ENCODE data around the gene RPP14.

Gene RPP14

GRCh38 chr3:58292866-58293265 is 13.2 kb upstream of the RPP14 start:
- DNase-seq = no peak

- no peak for DNase-seq
Measured at GRCh38 chr3:58293516-58293915, 12.5 kb upstream of the RPP14 start.

- no peak for DNase-seq
Measured at GRCh38 chr3:58296269-58296668, 9.8 kb upstream of the RPP14 start.

- DNase-seq = no peak
Measured at GRCh38 chr3:58296843-58297242, 9.2 kb upstream of the RPP14 start.

GRCh38 chr3:58298190-58298589 is 7.9 kb upstream of the RPP14 start:
- DNase-seq = no peak

GRCh38 chr3:58299075-58299474 is 7.0 kb upstream of the RPP14 start:
- no peak for DNase-seq

- DNase-seq = no peak
Measured at GRCh38 chr3:58299839-58300516, 6.1 kb upstream of the RPP14 start.

GRCh38 chr3:58307639-58308215 is 1.7 kb downstream of the RPP14 start:
- DNase-seq = no peak

GRCh38 chr3:58308728-58309127 is 2.7 kb downstream of the RPP14 start:
- DNase-seq = no peak

GRCh38 chr3:58317811-58318210 is 11.8 kb downstream of the RPP14 start:
- no peak for DNase-seq

GRCh38 chr3:58321791-58322190 is 15.7 kb downstream of the RPP14 start:
- no peak for DNase-seq

- DNase-seq = no peak
Measured at GRCh38 chr3:58322793-58323192, 16.7 kb downstream of the RPP14 start.

GRCh38 chr3:58323529-58324390 is 17.7 kb downstream of the RPP14 start:
- DNase-seq = no peak

GRCh38 chr3:58324391-58325390 is 18.6 kb downstream of the RPP14 start:
- DNase-seq = no peak

GRCh38 chr3:58325525-58325992 is 19.5 kb downstream of the RPP14 start:
- DNase-seq = no peak

- no peak for DNase-seq
Measured at GRCh38 chr3:58326267-58326900, 20.3 kb downstream of the RPP14 start.

- no peak for DNase-seq
Measured at GRCh38 chr3:58329150-58329921, 23.3 kb downstream of the RPP14 start.

GRCh38 chr3:58329922-58330413 is 23.9 kb downstream of the RPP14 start:
- no peak for DNase-seq

- no peak for DNase-seq
Measured at GRCh38 chr3:58331593-58332152, 25.6 kb downstream of the RPP14 start.

GRCh38 chr3:58332575-58333188 is 26.6 kb downstream of the RPP14 start, which contains the start of gene PXK:
Gene PXK (plus strand): TSS chr3:58332892. CDS start chr3:58332989, 97 bp downstream.
- no peak for DNase-seq

Data from SIG-M5 (cell line).